Endothelial cell of umbilical vein (primary cell): Measurements from ENCODE around the gene BMPER. TPM values are rescaled to one million over a fixed set of nuclear protein-coding genes. Genes with fewer than 3 reads are reported as not detected.

Experiments used
- BruUV-seq: library from RNA; stranded (reverse); fragments of 400-500 nt; replicated peaks from 2 replicates; lab custom pipeline; 2021; lab: Mats Ljungman, UMichigan
- CTCF ChIA-PET: fragments of 300-600, 350-600 bp; sonication (Branson Sonifier 250); formaldehyde crosslinking; loops from one replicate; lab custom pipeline; 2021; ENCODE audit warnings: antibody characterized with exemption, inconsistent platforms; lab: Charles Lee
- POLR2A ChIA-PET: fragments of 300-600, 350-600 bp; sonication (Branson Sonifier 250); formaldehyde crosslinking; loops from one replicate; lab custom pipeline; 2021; ENCODE audit warnings: antibody characterized with exemption, inconsistent platforms; lab: Charles Lee
- DNase-seq: peaks from one replicate; pipeline ENCODE4 v3.0.0-alpha.2; 2011; ENCODE audit warnings: low read depth, low spot score
- FAIRE-seq: peaks from 2 replicates; lab custom pipeline; 2011; peaks lifted over from hg19 to GRCh38; lab: Jason Lieb, UNC
- H2AFZ ChIP-seq: 2 replicates; pipeline ENCODE4 v1.6.0; 2012; ENCODE audit warnings: low read depth, low read length, control low read depth, inconsistent platforms
- H3K27ac ChIP-seq: 2 replicates; pipeline ENCODE4 v1.5.1; 2011; ENCODE audit warnings: low read depth, mild to moderate bottlenecking, control low read depth, low read length, moderate library complexity; ENCODE audit not compliant: insufficient read depth
- H3K27me3 ChIP-seq, 2 experiments: 2 replicates each; pipeline versions ENCODE4 v1.6.0 to v1.6.1; 2011; ENCODE audit warnings: low read length in 2 of 2, mixed read lengths in 1 of 2; ENCODE audit not compliant: control insufficient read depth in 2 of 2, insufficient read depth in 2 of 2
- H3K36me3 ChIP-seq, 2 experiments: 2 replicates in 1 of 2; 3 replicates in 1 of 2; pipeline ENCODE4 v1.5.1; 2011; ENCODE audit warnings: low read length in 2 of 2, mild to moderate bottlenecking in 1 of 2, moderate library complexity in 1 of 2; ENCODE audit not compliant: control insufficient read depth in 2 of 2, insufficient read depth in 2 of 2; ENCODE audit errors: extremely low read depth in 1 of 2
- H3K4me1 ChIP-seq: 3 replicates; pipeline ENCODE4 v1.5.1; 2011; ENCODE audit warnings: mild to moderate bottlenecking, low read length; ENCODE audit not compliant: control insufficient read depth, insufficient read depth; ENCODE audit errors: extremely low read depth
- H3K4me2 ChIP-seq: 2 replicates; pipeline ENCODE4 v1.6.1; 2011; ENCODE audit warnings: low read length, control low read depth, mixed read lengths; ENCODE audit not compliant: insufficient read depth
- H3K4me3 ChIP-seq, 3 experiments: fragments of 200-600 bp in 1 of 3; sonication (generic), shearing (Covaris generic) in 1 of 3; replicated peaks in 1 of 3; 2 replicates each; pipeline ENCODE4 v1.5.1; 2011 to 2016; ENCODE audit warnings: control low read depth in 3 of 3, low read length in 3 of 3, mild to moderate bottlenecking in 2 of 3, inconsistent platforms in 1 of 3, low read depth in 1 of 3, moderate library complexity in 1 of 3; ENCODE audit not compliant: insufficient read depth in 1 of 3
- H3K79me2 ChIP-seq: 2 replicates; pipeline ENCODE4 v1.6.0; 2012; ENCODE audit warnings: low read length, inconsistent platforms; ENCODE audit not compliant: control insufficient read depth, insufficient read depth
- H3K9ac ChIP-seq: replicated peaks from 2 replicates; pipeline ENCODE3; 2011; ENCODE audit warnings: low read length, control low read depth; ENCODE audit not compliant: insufficient read depth; ENCODE audit errors: extremely low read depth
- H3K9me1 ChIP-seq: replicated peaks from 3 replicates; pipeline ENCODE4 v1.6.0; 2011; ENCODE audit warnings: mild to moderate bottlenecking, low read length; ENCODE audit not compliant: control insufficient read depth, insufficient read depth; ENCODE audit errors: extremely low read depth
- H3K9me3 ChIP-seq: replicated peaks from 2 replicates; pipeline ENCODE4 v1.5.1; 2012; ENCODE audit warnings: low read length, inconsistent platforms; ENCODE audit not compliant: control insufficient read depth, insufficient read depth
- H4K20me1 ChIP-seq: replicated peaks from 2 replicates; pipeline ENCODE3; 2011; ENCODE audit warnings: mild to moderate bottlenecking, low read length; ENCODE audit not compliant: control insufficient read depth, insufficient read depth; ENCODE audit errors: extremely low read depth
- EZH2 ChIP-seq: IDR thresholded peaks from 2 replicates; pipeline ENCODE4 v1.6.1; 2012; ENCODE audit warnings: borderline replicate concordance, low read depth, mild to moderate bottlenecking, moderate library complexity, low read length, inconsistent platforms; ENCODE audit not compliant: severe bottlenecking
- FOS ChIP-seq: IDR thresholded peaks from 2 replicates; pipeline ENCODE4 v1.6.1; 2011; ENCODE audit warnings: mild to moderate bottlenecking, low read length, moderate library complexity, borderline replicate concordance; ENCODE audit not compliant: insufficient read depth
- GATA2 ChIP-seq: IDR thresholded peaks from 2 replicates; pipeline ENCODE4 v1.7.0; 2011; ENCODE audit warnings: low read depth, mild to moderate bottlenecking, moderate library complexity, mixed read lengths, low read length; ENCODE audit not compliant: insufficient read length, insufficient read depth
- JUN ChIP-seq: IDR thresholded peaks from 2 replicates; pipeline ENCODE4 v1.6.1; 2011; ENCODE audit warnings: borderline replicate concordance, low read depth; ENCODE audit not compliant: insufficient read length, insufficient read depth
- MAX ChIP-seq: IDR thresholded peaks from 2 replicates; pipeline ENCODE4 v1.6.1; 2011; ENCODE audit not compliant: insufficient read depth, insufficient read length
- MYC ChIP-seq: IDR thresholded peaks from one replicate; pipeline ENCODE4 v1.6.1; 2011; ENCODE audit warnings: mild to moderate bottlenecking, low read depth, low read length
- POLR2A ChIP-seq: IDR thresholded peaks from 2 replicates; pipeline ENCODE4 v1.6.1; 2012; ENCODE audit warnings: low read depth, mild to moderate bottlenecking, control low read depth, low read length
- POLR2AphosphoS5 ChIP-seq: IDR thresholded peaks from 2 replicates; pipeline ENCODE4 v1.6.1; 2012; ENCODE audit warnings: low read depth, mild to moderate bottlenecking, control low read depth, low read length, moderate library complexity; ENCODE audit not compliant: insufficient read depth
- dilution Hi-C: fragments of 300-500 bp; cut with MboI; formaldehyde crosslinking; loops from one replicate; pipeline ENCODE4 v1.15.0; 2019; ENCODE audit warnings: low sequenced_read_pairs; ENCODE audit not compliant: extremely low pct_ligation_motif_present
- intact Hi-C: fragments of 100-400 bp; cut with micrococcal nuclease; formaldehyde crosslinking; loops from one replicate; pipeline ENCODE4 v1.10.0; 2022
- polyA plus RNA-seq, 4 experiments: library from polyadenylated mRNA; depleted of rRNA in 3 of 4; stranded (reverse) in 3 of 4; unstranded in 1 of 4; fragments of >200 nt; gene quantifications; 2 replicates each; pipeline versions ENCODE4 v1.2.1 to v1.2.3, GENCODE V29; 2011 to 2012; ENCODE audit warnings: missing spikeins in 1 of 4
- total RNA-seq: library from RNA; stranded (reverse); gene quantifications from 2 replicates; pipeline ENCODE4 v1.2.3, GENCODE V29; 2021
- TF ChIP-seq, protein P1 (sequence below), 2 donors: IDR thresholded peaks; 1 replicate in 1 of 2; 2 replicates in 1 of 2; pipeline ENCODE4 v1.5.1; 2011; ENCODE audit warnings: low read length in 2 of 2, mild to moderate bottlenecking in 2 of 2, moderate library complexity in 2 of 2, control low read depth in 1 of 2, inconsistent platforms in 1 of 2, low read depth in 1 of 2; ENCODE audit not compliant: insufficient read depth in 1 of 2; ENCODE audit errors: extremely low read depth in 1 of 2

BMPER gene
- total and polyA plus RNA-seq, 2 donors (not counting 3 experiments of a cell fraction or from before 2014, with no cell fraction given): 0.10 to 0.13 TPM

GRCh38 chr7:34153656-34154270 lies 248.4 kb downstream of the BMPER start:
- CTCF ChIA-PET: no interaction called here
- H4K20me1 ChIP-seq: no peaks in the 10 kb centered on the region
- no peaks in the 10 kb centered on the region for H3K27me3 ChIP-seq
- no peak overlapping the region for H3K9ac ChIP-seq
- dilution Hi-C loops: no loop called here
- H3K36me3 ChIP-seq: no peaks in the 10 kb centered on the region
- no peaks in the 10 kb centered on the region for H3K79me2 ChIP-seq
- H3K9me3 ChIP-seq: no peaks in the 10 kb centered on the region
- H2AFZ ChIP-seq: no peak overlapping the region
- intact Hi-C loops: no loop called here
- DNase-seq (no peak), FAIRE-seq (no peak)
- H3K4me1 ChIP-seq: no peaks in the 10 kb centered on the region
- TF ChIP-seq MYC: no peak
- TF ChIP-seq, protein P1, sequence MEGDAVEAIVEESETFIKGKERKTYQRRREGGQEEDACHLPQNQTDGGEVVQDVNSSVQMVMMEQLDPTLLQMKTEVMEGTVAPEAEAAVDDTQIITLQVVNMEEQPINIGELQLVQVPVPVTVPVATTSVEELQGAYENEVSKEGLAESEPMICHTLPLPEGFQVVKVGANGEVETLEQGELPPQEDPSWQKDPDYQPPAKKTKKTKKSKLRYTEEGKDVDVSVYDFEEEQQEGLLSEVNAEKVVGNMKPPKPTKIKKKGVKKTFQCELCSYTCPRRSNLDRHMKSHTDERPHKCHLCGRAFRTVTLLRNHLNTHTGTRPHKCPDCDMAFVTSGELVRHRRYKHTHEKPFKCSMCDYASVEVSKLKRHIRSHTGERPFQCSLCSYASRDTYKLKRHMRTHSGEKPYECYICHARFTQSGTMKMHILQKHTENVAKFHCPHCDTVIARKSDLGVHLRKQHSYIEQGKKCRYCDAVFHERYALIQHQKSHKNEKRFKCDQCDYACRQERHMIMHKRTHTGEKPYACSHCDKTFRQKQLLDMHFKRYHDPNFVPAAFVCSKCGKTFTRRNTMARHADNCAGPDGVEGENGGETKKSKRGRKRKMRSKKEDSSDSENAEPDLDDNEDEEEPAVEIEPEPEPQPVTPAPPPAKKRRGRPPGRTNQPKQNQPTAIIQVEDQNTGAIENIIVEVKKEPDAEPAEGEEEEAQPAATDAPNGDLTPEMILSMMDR (IDR thresholded peaks at IDR 0.05; ENCODE audit: extremely low read depth in 1 of 2, insufficient read depth in 1 of 2, low read depth in 1 of 2, low read length in 2 of 2): no peak
- no peak for TF ChIP-seq GATA2
- H3K4me3 ChIP-seq: no peak overlapping the region
- POLR2A ChIA-PET: no interaction called here
- no peaks in the 10 kb centered on the region for H3K9me1 ChIP-seq
- no peak overlapping the region for H3K4me2 ChIP-seq
- H3K27ac ChIP-seq: no peak overlapping the region
- no TSS peak for BruUV-seq

DNA sequence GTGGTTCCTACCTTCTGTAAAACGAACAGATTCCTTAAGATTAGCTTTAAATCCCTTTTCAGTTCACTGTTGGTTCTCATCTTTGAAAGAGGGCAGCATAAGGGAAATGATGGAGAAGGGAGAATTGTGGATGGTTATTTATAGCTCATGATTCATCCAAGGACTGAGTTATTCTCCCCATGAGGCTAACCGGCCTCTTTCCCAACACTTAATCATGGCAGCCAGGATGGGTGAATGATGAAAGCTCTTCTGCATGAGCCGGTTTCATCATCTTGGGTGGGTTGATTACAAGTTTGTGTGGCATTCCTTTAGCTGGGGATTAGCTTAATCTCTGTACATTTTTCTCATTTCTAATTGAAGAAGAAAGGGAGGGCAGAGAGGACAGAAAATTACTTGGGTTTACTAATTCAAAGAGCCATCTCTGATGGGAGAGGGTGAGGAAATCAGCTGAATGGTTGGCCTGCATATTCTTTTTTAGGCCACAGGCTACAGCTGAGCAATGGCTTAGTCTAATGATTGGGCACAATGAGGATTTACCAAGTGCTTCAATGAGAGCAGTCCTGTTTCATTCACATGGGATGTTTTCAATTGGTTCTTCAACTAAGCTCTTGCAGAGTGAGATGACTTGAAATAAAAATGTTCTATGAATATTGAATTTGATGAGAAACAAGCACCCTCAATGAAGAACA lies 250.0 kb downstream of the BMPER start:
- intact Hi-C loops (no loop called here), dilution Hi-C loops (no loop called here)
- no peaks in the 10 kb centered on the region for H3K9me1 ChIP-seq
- H3K27ac ChIP-seq: no peak overlapping the region
- no peaks in the 10 kb centered on the region for H3K9me3 ChIP-seq
- no peak overlapping the region for H3K4me3 ChIP-seq
- no peaks in the 10 kb centered on the region for H3K36me3 ChIP-seq
- TF ChIP-seq FOS: no peak
- TF ChIP-seq POLR2AphosphoS5: no peak
- no peak for TF ChIP-seq GATA2
- no peak for TF ChIP-seq EZH2
- TF ChIP-seq POLR2A: no peak
- TF ChIP-seq MAX: no peak
- TF ChIP-seq MYC: no peak
- TF ChIP-seq, protein P1 (IDR thresholded peaks at IDR 0.05; ENCODE audit: extremely low read depth in 1 of 2, insufficient read depth in 1 of 2, low read depth in 1 of 2, low read length in 2 of 2): no peak
- no peak for TF ChIP-seq JUN
- ChIA-PET POLR2A (no interaction called here), CTCF (interaction anchor here (0.9 to 1.5 kb wide), 4 partner anchors 10 to 442 kb away, joined by 3 to 4 read pairs (median 4); no protein-coding TSS in a partner anchor)
- H3K27me3 ChIP-seq: no peaks in the 10 kb centered on the region
- no peaks in the 10 kb centered on the region for H4K20me1 ChIP-seq
- H2AFZ ChIP-seq: no peak overlapping the region
- DNase-seq: no peak
- no TSS peak for BruUV-seq
- no peaks in the 10 kb centered on the region for H3K4me1 ChIP-seq
- no peaks in the 10 kb centered on the region for H3K79me2 ChIP-seq
- H3K9ac ChIP-seq: no peak overlapping the region
- H3K4me2 ChIP-seq: no peak overlapping the region
- FAIRE-seq: no peak
